K562 (cell line): ENCODE results near the gene CACNG5. TPM values are rescaled to one million over a fixed set of nuclear protein-coding genes. Genes with fewer than 3 reads are reported as not detected.

ENCODE experiments used
- ATAC-seq: fragments of 200-7000 bp; cut with Tn5 transposase; 3 replicates; pipeline ENCODE4 v1.9.1; 2020; ENCODE audit warnings: moderate library complexity
- BruUV-seq: library from RNA; stranded (reverse); fragments of 400-500 nt; replicated peaks from 2 replicates; lab custom pipeline; 2021; lab: Mats Ljungman, UMichigan
- CTCF ChIA-PET: fragments of 300-600 bp; formaldehyde crosslinking; extraction: SDS; loops from one replicate; lab custom pipeline; 2021; ENCODE audit warnings: low intra/inter-chr PET ratio; lab: Yijun Ruan, JAX
- POLR2A ChIA-PET: fragments of 300-600, 350-650 bp; sonication (Branson Sonifier 250); formaldehyde crosslinking; extraction: SDS; loops from one replicate; lab custom pipeline; 2021; ENCODE audit warnings: antibody characterized with exemption, inconsistent platforms; lab: Yijun Ruan, JAX
- DNase-seq, 4 experiments: peaks; one replicate each; pipeline versions ENCODE4 v3.0.0 to v3.0.0-alpha.2; 2011 to 2018; ENCODE audit warnings: low spot score in 3 of 4, mixed read lengths in 3 of 4; ENCODE audit errors: extremely low read depth in 1 of 4
- FAIRE-seq: peaks from 2 replicates; lab custom pipeline; 2011; peaks lifted over from hg19 to GRCh38; lab: Jason Lieb, UNC
- H2AFZ ChIP-seq: 2 replicates; pipeline ENCODE4 v1.6.0; 2011; ENCODE audit warnings: low read depth, low read length, control low read depth, inconsistent platforms
- H3K27ac ChIP-seq: fragments of 200-600 bp; 3 replicates; pipeline ENCODE4 v1.8.0; 2011; ENCODE audit warnings: low read depth, mild to moderate bottlenecking, control low read depth, inconsistent platforms, low read length, moderate library complexity, mixed read lengths; ENCODE audit errors: extremely low read depth
- H3K27me3 ChIP-seq, 2 experiments: fragments of 300-600 bp in 1 of 2; 2 replicates in 1 of 2; 3 replicates in 1 of 2; pipeline versions ENCODE4 v1.6.0 to v1.8.0; 2011; ENCODE audit warnings: inconsistent platforms in 2 of 2, low read length in 2 of 2, mild to moderate bottlenecking in 1 of 2, mixed read lengths in 1 of 2, moderate library complexity in 1 of 2; ENCODE audit not compliant: control insufficient read depth in 2 of 2, insufficient read depth in 2 of 2
- H3K36me3 ChIP-seq: fragments of 300-600 bp; 3 replicates; pipeline ENCODE4 v1.8.0; 2011; ENCODE audit warnings: mild to moderate bottlenecking, low read length, inconsistent platforms; ENCODE audit not compliant: control insufficient read depth, insufficient read depth
- H3K4me1 ChIP-seq, 2 experiments: fragments of 200-600 bp in 1 of 2; replicated peaks in 1 of 2; 2 replicates in 1 of 2; 3 replicates in 1 of 2; pipeline versions ENCODE4 v1.5.1 to v1.8.0; 2011; ENCODE audit warnings: inconsistent platforms in 2 of 2, low read length in 2 of 2, mild to moderate bottlenecking in 1 of 2, mixed read lengths in 1 of 2, moderate library complexity in 1 of 2; ENCODE audit not compliant: control insufficient read depth in 2 of 2, insufficient read depth in 2 of 2
- H3K4me2 ChIP-seq: 2 replicates; pipeline ENCODE4 v1.6.1; 2011; ENCODE audit warnings: low read length, control low read depth, inconsistent platforms, mixed read lengths; ENCODE audit not compliant: insufficient read depth
- H3K4me3 ChIP-seq: fragments of 200-600 bp; sonication (generic), shearing (Covaris generic); 2 replicates; pipeline ENCODE4 v1.5.1; 2016; ENCODE audit warnings: control low read depth, inconsistent platforms
- H3K79me2 ChIP-seq: fragments of 200-600 bp; 3 replicates; pipeline ENCODE4 v1.8.0; 2011; ENCODE audit warnings: low read length, inconsistent platforms; ENCODE audit not compliant: control insufficient read depth, insufficient read depth
- H3K9ac ChIP-seq, 2 experiments: 2 replicates each; pipeline versions ENCODE4 v1.6.0 to v1.6.1; 2011; ENCODE audit warnings: low read depth in 2 of 2, low read length in 2 of 2, control low read depth in 1 of 2, inconsistent platforms in 1 of 2, mild to moderate bottlenecking in 1 of 2, mixed read lengths in 1 of 2; ENCODE audit not compliant: insufficient read depth in 1 of 2
- H3K9me1 ChIP-seq: one replicate; pipeline ENCODE4 v1.6.0; 2011; ENCODE audit warnings: inconsistent platforms, mild to moderate bottlenecking, low read length, moderate library complexity; ENCODE audit not compliant: control insufficient read depth, insufficient read depth
- H3K9me3 ChIP-seq: replicated peaks from 2 replicates; pipeline ENCODE4 v1.5.1; 2011; ENCODE audit warnings: low read depth, low read length, inconsistent platforms; ENCODE audit not compliant: control insufficient read depth, insufficient read depth
- H4K20me1 ChIP-seq: replicated peaks from 2 replicates; pipeline ENCODE4 v1.6.1; 2011; ENCODE audit warnings: low read length, inconsistent platforms, mixed read lengths; ENCODE audit not compliant: control insufficient read depth, insufficient read depth
- BCL6 ChIP-seq: fragments of 250-450 bp; sonication (Bioruptor Pico); IDR thresholded peaks from 2 replicates; pipeline ENCODE4 v1.4.0; 2020
- NCOA1 ChIP-seq: fragments of 450-650 bp; IDR thresholded peaks from 2 replicates; pipeline ENCODE4 v1.6.1; 2016; ENCODE audit warnings: low read depth
- SIN3A ChIP-seq, 2 experiments: fragments of 150-350 bp in 1 of 2; IDR thresholded peaks; 2 replicates each; pipeline ENCODE4 v1.6.1; 2011 to 2016; ENCODE audit warnings: borderline replicate concordance in 2 of 2, low read depth in 2 of 2, low read length in 2 of 2, mild to moderate bottlenecking in 2 of 2, moderate library complexity in 2 of 2; ENCODE audit not compliant: control insufficient read depth in 1 of 2
- WGBS: fragments of 100-300 bp; shearing (Covaris generic); methylation state at CpG from one replicate; pipeline ENCODE4 v1.1.6; 2016; ENCODE audit warnings: low coverage, mixed read lengths; ENCODE audit not compliant: insufficient coverage; ENCODE audit errors: missing lambda C conversion rate; 5-methylcytosine and 5-hydroxymethylcytosine counted together
- in situ Hi-C: fragments of 300-500 bp; cut with MboI; formaldehyde crosslinking; loops from 4 replicates; pipeline ENCODE4 v1.15.0; 2018; ENCODE audit warnings: inconsistent platforms, mixed read lengths
- intact Hi-C: fragments of 100-400 bp; cut with micrococcal nuclease; formaldehyde crosslinking; loops from 2 replicates; pipeline ENCODE4 v1.14.2; 2022
- polyA plus RNA-seq, 8 experiments: library from polyadenylated mRNA; depleted of rRNA in 4 of 8; stranded (reverse) in 5 of 8; unstranded in 3 of 8; fragments of >200 nt; fragmentation: Nextera tagmentation in 2 of 8; fragmentation: Illumina TruSeq in 1 of 8; extraction: Ambion mirVana in 2 of 8; extraction: Trizol in 1 of 8; gene quantifications; 2 replicates each; pipeline versions ENCODE4 v1.2.1 to v1.2.3, GENCODE V29; 2011 to 2014; ENCODE audit warnings: inconsistent platforms in 1 of 8, missing spikeins in 1 of 8
- total RNA-seq, 7 experiments: library from RNA; depleted of rRNA in 6 of 7; stranded (reverse); fragments of >200 nt in 6 of 7; fragmentation: Illumina TruSeq in 2 of 7; extraction: Trizol in 2 of 7; gene quantifications; 2 replicates each; pipeline versions ENCODE4 v1.2.1 to v1.2.3, GENCODE V29; 2011 to 2021; ENCODE audit warnings: low replicate concordance in 1 of 7
- TF ChIP-seq, protein P1 (sequence below): fragments of 450-650 bp; IDR thresholded peaks from 2 replicates; pipeline ENCODE4 v1.6.1; 2016; ENCODE audit warnings: antibody characterized with exemption

Gene CACNG5
- total and polyA plus RNA-seq, 9 of the 15 experiments (the other 6 are each of a cell fraction or from before 2014, with no cell fraction given): not detected

DNA sequence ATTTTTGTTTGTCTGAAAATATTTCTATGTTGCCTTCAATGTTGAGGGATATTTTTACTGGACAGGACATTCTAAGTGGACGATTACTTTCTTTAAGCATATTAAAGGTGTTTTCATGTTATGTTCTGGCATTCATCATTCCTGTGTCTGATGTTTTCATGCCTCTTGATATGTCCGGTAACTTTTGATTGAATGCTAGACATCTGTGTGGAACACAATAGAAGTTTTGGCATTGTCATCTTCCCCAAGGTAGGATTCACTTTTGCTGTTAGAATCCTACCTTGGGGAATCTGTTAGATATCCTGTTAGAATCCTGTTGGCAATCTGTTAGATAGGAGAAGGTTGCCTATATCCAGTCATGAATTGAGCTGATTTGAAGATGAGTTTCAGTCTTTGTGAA is 28.9 kb downstream of the CACNG5 start:
- intact Hi-C loops: no loop called here
- H3K9me1 ChIP-seq: no peaks in the 10 kb centered on the region
- no peaks in the 10 kb centered on the region for H3K4me1 ChIP-seq
- no peak for FAIRE-seq
- H3K9ac ChIP-seq: no peak overlapping the region
- H3K9me3 ChIP-seq: no peaks in the 10 kb centered on the region
- no peak overlapping the region for H3K27ac ChIP-seq
- TF ChIP-seq SIN3A (IDR thresholded peaks at IDR 0.05; ENCODE audit: borderline replicate concordance in 2 of 2, control insufficient read depth in 1 of 2, low read depth in 2 of 2, low read length in 2 of 2): no peak
- TF ChIP-seq NCOA1: no peak
- no peak for TF ChIP-seq BCL6 (CRISPR knock-in tag)
- TF ChIP-seq, protein P1, sequence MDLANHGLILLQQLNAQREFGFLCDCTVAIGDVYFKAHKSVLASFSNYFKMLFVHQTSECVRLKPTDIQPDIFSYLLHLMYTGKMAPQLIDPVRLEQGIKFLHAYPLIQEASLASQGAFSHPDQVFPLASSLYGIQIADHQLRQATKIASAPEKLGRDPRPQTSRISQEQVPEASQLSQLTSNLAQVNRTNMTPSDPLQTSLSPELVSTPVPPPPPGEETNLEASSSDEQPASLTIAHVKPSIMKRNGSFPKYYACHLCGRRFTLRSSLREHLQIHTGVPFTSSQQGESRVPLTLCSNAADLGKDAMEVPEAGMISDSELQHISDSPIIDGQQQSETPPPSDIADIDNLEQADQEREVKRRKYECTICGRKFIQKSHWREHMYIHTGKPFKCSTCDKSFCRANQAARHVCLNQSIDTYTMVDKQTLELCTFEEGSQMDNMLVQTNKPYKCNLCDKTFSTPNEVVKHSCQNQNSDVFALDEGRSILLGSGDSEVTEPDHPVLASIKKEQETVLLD: no peak
- TF ChIP-seq, all 486 proteins: peak for 0
- ChIA-PET CTCF (no interaction called here), POLR2A (interaction anchor here (0.9 kb wide), 1 partner anchor 11 kb away, joined by 3 read pairs; no protein-coding TSS in a partner anchor)
- no peak overlapping the region for H2AFZ ChIP-seq
- no peak overlapping the region for H3K4me3 ChIP-seq
- BruUV-seq: no TSS peak
- WGBS: 7% methylated on average over 2 of the region's 2 CpGs
- H4K20me1 ChIP-seq: no peaks in the 10 kb centered on the region
- no peaks in the 10 kb centered on the region for H3K36me3 ChIP-seq
- DNase-seq (no peak), ATAC-seq (no peak)
- in situ Hi-C loops: no loop called here
- no peak overlapping the region for H3K4me2 ChIP-seq
- no peaks in the 10 kb centered on the region for H3K79me2 ChIP-seq
- peaks cover 0 to 9% of the 10 kb centered on the region in 2 experiments; a peak in 1 of 5 replicates for H3K27me3 ChIP-seq
